Sigmoid colon (tissue), 7 donors: ENCODE results near the gene ASIC3. TPM values are rescaled to one million over a fixed set of nuclear protein-coding genes. Genes with fewer than 3 reads are reported as not detected.

Experiments
- DNase-seq: peaks from one replicate; pipeline ENCODE4 v3.0.0-alpha.2; 2019
- H3K27ac ChIP-seq, 4 donors: fragments of 200-600 bp; sonication (generic); one replicate each; pipeline ENCODE4 v1.5.1; 2016 to 2019; ENCODE audit warnings: mild to moderate bottlenecking in 1 of 4
- H3K27me3 ChIP-seq, 3 donors: fragments of 200-600 bp; sonication (generic); one replicate each; pipeline ENCODE4 v1.5.1; 2019; ENCODE audit warnings: mild to moderate bottlenecking in 1 of 3
- H3K36me3 ChIP-seq, 4 donors: fragments of 200-600 bp; sonication (generic); one replicate each; pipeline ENCODE4 v1.5.1; 2016 to 2019
- H3K4me1 ChIP-seq, 4 donors: fragments of 200-600 bp; sonication (generic); one replicate each; pipeline ENCODE4 v1.5.1; 2017 to 2019
- H3K4me3 ChIP-seq, 4 donors: fragments of 200-600 bp; sonication (generic); one replicate each; pipeline ENCODE4 v1.5.1; 2017 to 2019; ENCODE audit warnings: mild to moderate bottlenecking in 2 of 4, moderate library complexity in 1 of 4
- H3K9me3 ChIP-seq, 4 donors: fragments of 200-600 bp in 3 of 4; sonication (generic) in 3 of 4; one replicate each; pipeline versions ENCODE4 v1.5.1 to v1.6.1; 2013 to 2019
- EP300 ChIP-seq, 4 donors: sonication (generic); formaldehyde crosslinking; IDR thresholded peaks; one replicate each; pipeline ENCODE4 v1.6.1; 2017; ENCODE audit warnings: antibody characterized with exemption in 4 of 4
- POLR2A ChIP-seq, 2 donors: fragments of 450-650 bp; IDR thresholded peaks; one replicate each; pipeline ENCODE4 v1.6.1; 2016; ENCODE audit warnings: antibody characterized with exemption in 2 of 2, mild to moderate bottlenecking in 2 of 2, moderate library complexity in 2 of 2
- POLR2AphosphoS5 ChIP-seq, 4 donors: sonication (generic); formaldehyde crosslinking; IDR thresholded peaks; one replicate each; pipeline ENCODE4 v1.6.1; 2017; ENCODE audit warnings: antibody characterized with exemption in 4 of 4
- WGBS, 2 donors: extraction: QIAGEN DNeasy Blood & Tissue Kit; methylation state at CpG; one replicate each; pipeline ENCODE4 v1.1.7; 2013; 5-methylcytosine and 5-hydroxymethylcytosine counted together
- intact Hi-C: fragments of 100-400 bp; cut with DNase I; formaldehyde crosslinking; loops from one replicate; pipeline ENCODE4 v1.15.1; 2023
- polyA plus RNA-seq, 3 donors: library from polyadenylated mRNA; stranded (reverse); fragments of 200-250 nt; gene quantifications; one replicate each; pipeline ENCODE4 v1.2.3, GENCODE V29; 2013
- total RNA-seq, 4 donors: library from RNA; depleted of rRNA; stranded (reverse); fragments of >200 nt; gene quantifications; one replicate each; pipeline ENCODE4 v1.1.0, GENCODE V29; 2016
- TF ChIP-seq, protein P1 (sequence below), 4 experiments: fragments of 450-650 bp in 3 of 4; fragments of 200-600 bp in 1 of 4; IDR thresholded peaks; one replicate each; pipeline ENCODE4 v1.5.1; 2016 to 2019; ENCODE audit warnings: antibody characterized with exemption in 4 of 4, mild to moderate bottlenecking in 3 of 4, moderate library complexity in 2 of 4
- donor health status: healthy with polysubstance abuse.
- donor health status: Bipolar disorder and iron deficiency.
- donor health status: healthy.

ASIC3 gene
- total and polyA plus RNA-seq, 7 donors, result 0.46 to 8.6 (median 3.1) TPM

DNA sequence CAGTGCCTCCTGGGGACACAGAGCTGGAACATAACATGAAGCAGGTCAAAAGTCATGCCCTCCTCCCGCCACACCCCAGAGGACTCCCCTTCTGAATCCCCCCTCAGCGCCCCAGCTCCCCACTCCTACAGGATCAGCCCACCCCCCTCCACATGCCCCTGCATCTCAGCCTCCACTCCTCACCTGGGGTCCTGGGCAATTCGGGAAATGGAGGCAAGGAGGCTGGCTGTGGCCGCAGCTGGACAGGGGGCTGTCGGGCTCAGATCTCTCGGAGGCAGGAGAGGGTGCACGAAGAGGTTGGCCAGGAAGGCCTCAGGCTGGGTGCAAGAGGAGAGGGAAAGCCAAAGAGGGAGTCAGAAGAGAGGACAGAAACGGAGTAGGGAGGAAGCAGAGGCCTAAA lies 31.8 kb upstream of the ASIC3 start:
- DNase-seq, result no peak

DNA sequence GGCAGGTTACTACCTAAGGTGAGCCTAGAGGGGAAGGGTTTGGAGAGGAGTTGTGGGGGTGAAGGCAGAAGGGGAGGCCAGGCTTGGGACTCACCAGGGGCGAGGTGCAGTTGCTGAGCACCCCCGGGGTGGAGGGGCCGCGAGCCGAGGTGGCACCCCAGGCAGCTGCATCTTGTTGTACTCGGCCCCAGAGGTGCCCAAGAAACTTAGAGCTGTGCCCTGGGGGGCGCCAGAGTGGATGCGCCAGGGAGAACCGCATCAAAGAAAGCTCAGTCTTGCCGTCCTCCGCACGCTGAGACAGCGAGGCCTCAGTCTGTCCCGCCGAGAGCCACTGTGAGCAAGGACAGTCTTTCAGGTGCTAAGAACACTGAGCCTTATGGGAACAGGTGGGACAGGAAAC lies 31.4 kb upstream of the ASIC3 start:
- no peak for DNase-seq
- intact Hi-C loops, result no loop called here
- peaks cover 26 to 90% (median 56%) of the 10 kb centered on the region in 3 donors for H3K27me3 ChIP-seq

More for the DNA sequence above, 31.8 kb upstream of the ASIC3 start:
- Histone ChIP-seq H3K27ac (no peak overlapping the region), H3K36me3 (no peaks in the 10 kb centered on the region), H3K27me3 (peaks cover 26 to 93% (median 58%) of the 10 kb centered on the region in 3 donors), H3K9me3 (no peaks in the 10 kb centered on the region), H3K4me3 (no peak overlapping the region), H3K4me1 (peaks cover 0 to 35% (median 32%) of the 10 kb centered on the region in 4 donors)
- TF ChIP-seq POLR2AphosphoS5 (IDR thresholded peaks at IDR 0.05) (no peak), EP300 (IDR thresholded peaks at IDR 0.05) (no peak), POLR2A (IDR thresholded peaks at IDR 0.05) (no peak)
- TF ChIP-seq, protein P1, sequence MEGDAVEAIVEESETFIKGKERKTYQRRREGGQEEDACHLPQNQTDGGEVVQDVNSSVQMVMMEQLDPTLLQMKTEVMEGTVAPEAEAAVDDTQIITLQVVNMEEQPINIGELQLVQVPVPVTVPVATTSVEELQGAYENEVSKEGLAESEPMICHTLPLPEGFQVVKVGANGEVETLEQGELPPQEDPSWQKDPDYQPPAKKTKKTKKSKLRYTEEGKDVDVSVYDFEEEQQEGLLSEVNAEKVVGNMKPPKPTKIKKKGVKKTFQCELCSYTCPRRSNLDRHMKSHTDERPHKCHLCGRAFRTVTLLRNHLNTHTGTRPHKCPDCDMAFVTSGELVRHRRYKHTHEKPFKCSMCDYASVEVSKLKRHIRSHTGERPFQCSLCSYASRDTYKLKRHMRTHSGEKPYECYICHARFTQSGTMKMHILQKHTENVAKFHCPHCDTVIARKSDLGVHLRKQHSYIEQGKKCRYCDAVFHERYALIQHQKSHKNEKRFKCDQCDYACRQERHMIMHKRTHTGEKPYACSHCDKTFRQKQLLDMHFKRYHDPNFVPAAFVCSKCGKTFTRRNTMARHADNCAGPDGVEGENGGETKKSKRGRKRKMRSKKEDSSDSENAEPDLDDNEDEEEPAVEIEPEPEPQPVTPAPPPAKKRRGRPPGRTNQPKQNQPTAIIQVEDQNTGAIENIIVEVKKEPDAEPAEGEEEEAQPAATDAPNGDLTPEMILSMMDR (IDR thresholded peaks at IDR 0.05), result no peak
- intact Hi-C loops, result no loop called here
- 92% methylated on average over 8 of the region's 8 CpGs for WGBS, 2 donors

DNA sequence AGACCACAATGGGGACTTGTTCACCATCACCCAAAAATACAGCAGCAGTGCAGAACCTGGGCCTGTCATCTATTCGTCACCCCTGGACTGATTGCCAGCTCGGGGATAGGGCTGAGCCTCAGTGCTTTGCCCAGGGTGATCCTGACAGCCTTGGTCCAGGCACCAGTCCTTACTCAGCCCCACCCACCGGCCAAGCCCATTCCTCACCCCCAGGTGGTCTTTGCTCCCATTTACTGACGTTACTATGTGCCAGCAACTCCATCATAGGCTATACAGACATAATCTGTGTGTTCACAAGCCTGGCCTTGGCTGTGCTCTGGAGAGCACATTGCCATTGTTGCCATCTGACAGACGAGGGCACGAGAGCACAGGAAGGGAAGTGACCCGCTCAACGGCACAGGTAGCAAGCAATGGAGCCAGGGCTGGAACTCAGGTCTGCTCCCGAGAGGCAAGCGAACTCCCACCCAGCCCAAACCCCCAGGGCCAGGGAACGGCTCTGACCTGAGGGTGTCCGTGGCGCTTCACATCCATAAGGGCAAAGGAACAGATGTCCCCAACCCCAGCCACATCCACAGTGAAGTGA lies 30.9 kb upstream of the ASIC3 start:
- H3K27me3 ChIP-seq, result peaks cover 25 to 85% (median 51%) of the 10 kb centered on the region in 3 donors
- no peak for TF ChIP-seq POLR2AphosphoS5 (IDR thresholded peaks at IDR 0.05)
- TF ChIP-seq, protein P1 (IDR thresholded peaks at IDR 0.05), result no peak
- TF ChIP-seq POLR2A (IDR thresholded peaks at IDR 0.05), result no peak
- TF ChIP-seq EP300 (IDR thresholded peaks at IDR 0.05), result no peak
- no peak for DNase-seq
- intact Hi-C loops, result no loop called here
- no peaks in the 10 kb centered on the region for H3K9me3 ChIP-seq
- no peak overlapping the region for H3K4me3 ChIP-seq
- WGBS, 2 donors, result 47% methylated on average over 13 of the region's 13 CpGs
- H3K4me1 ChIP-seq, result peaks cover 0 to 35% (median 32%) of the 10 kb centered on the region in 4 donors
- no peaks in the 10 kb centered on the region for H3K36me3 ChIP-seq
- no peak overlapping the region for H3K27ac ChIP-seq

More for the DNA sequence above, 31.4 kb upstream of the ASIC3 start:
- H3K4me3 ChIP-seq, result no peak overlapping the region
- WGBS, 2 donors, result 90 to 94% methylated on average over 15 of the region's 15 CpGs
- H3K36me3 ChIP-seq, result no peaks in the 10 kb centered on the region
- no peak overlapping the region for H3K27ac ChIP-seq
- peaks cover 0 to 35% (median 32%) of the 10 kb centered on the region in 4 donors for H3K4me1 ChIP-seq
- TF ChIP-seq EP300 (IDR thresholded peaks at IDR 0.05), result no peak
- TF ChIP-seq, protein P1 (IDR thresholded peaks at IDR 0.05), result no peak
- no peak for TF ChIP-seq POLR2A (IDR thresholded peaks at IDR 0.05)
- TF ChIP-seq POLR2AphosphoS5 (IDR thresholded peaks at IDR 0.05), result no peak
- H3K9me3 ChIP-seq, result no peaks in the 10 kb centered on the region

DNA sequence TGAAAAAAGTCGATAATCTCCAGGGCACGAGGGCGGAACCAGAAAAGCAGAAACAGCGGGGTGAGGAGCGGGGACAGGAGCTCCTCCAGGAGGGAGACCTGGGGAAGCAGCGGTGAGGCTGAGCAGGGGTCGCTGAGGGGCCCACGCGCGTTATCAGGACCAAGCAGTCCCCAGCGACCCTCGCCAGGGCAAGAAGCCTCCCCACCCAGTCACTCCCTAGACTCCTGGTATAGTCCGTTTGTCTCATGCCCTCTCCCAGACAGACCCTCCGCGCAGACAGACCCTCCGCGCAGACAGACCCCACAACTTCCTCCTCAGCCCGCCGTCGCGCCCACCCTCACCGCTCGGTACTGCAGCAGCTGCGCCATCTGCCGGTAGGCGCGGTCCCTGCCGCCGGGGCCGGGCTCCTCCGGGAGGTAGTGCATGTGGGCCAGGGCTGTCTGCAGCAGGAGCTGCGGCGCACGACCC lies 30.3 kb upstream of the ASIC3 start:
- Histone ChIP-seq H3K4me3 (peak overlapping the region in 2 of 4 donors; percentile 30 to 32), H3K27me3 (peaks cover 23 to 79% (median 49%) of the 10 kb centered on the region in 3 donors), H3K9me3 (no peaks in the 10 kb centered on the region), H3K27ac (no peak overlapping the region), H3K4me1 (peaks cover 0 to 31% (median 30%) of the 10 kb centered on the region in 4 donors), H3K36me3 (no peaks in the 10 kb centered on the region)
- peak; percentile 78 for DNase-seq
- intact Hi-C loops, result no loop called here
- TF ChIP-seq EP300 (IDR thresholded peaks at IDR 0.05), result no peak
- no peak for TF ChIP-seq POLR2AphosphoS5 (IDR thresholded peaks at IDR 0.05)
- TF ChIP-seq, protein P1 (IDR thresholded peaks at IDR 0.05), result peak; percentile 71 to 95 (median 88)
- no peak for TF ChIP-seq POLR2A (IDR thresholded peaks at IDR 0.05)
- WGBS, 2 donors, result 4 to 9% methylated on average over 34 of the region's 34 CpGs
